Suprapubic skin (tissue), 4 donors: ENCODE measurements around the gene SLC39A12. TPM values are rescaled to one million over a fixed set of nuclear protein-coding genes. Genes with fewer than 3 reads are reported as not detected.
"Not testable (repeated sequence)": the region's sequence is repeated elsewhere in the genome, so short reads cannot be mapped to it uniquely, and the experiment has no call there.

Experiments used
- DNase-seq, 2 donors: peaks; one replicate each; pipeline ENCODE4 v3.0.0-alpha.2; 2019; ENCODE audit warnings: low spot score in 2 of 2
- H3K27ac ChIP-seq: fragments of 200-600 bp; sonication (generic); one replicate; pipeline ENCODE4 v1.5.1; 2019
- H3K27me3 ChIP-seq: fragments of 200-600 bp; sonication (generic); one replicate; pipeline ENCODE4 v1.5.1; 2019
- H3K36me3 ChIP-seq: fragments of 200-600 bp; sonication (generic); one replicate; pipeline ENCODE4 v1.5.1; 2019
- H3K4me1 ChIP-seq: fragments of 200-600 bp; sonication (generic); one replicate; pipeline ENCODE4 v1.5.1; 2019
- H3K4me3 ChIP-seq: fragments of 200-600 bp; sonication (generic); one replicate; pipeline ENCODE4 v1.5.1; 2019; ENCODE audit warnings: mild to moderate bottlenecking
- H3K9me3 ChIP-seq: fragments of 200-600 bp; sonication (generic); one replicate; pipeline ENCODE4 v1.5.1; 2019
- EP300 ChIP-seq: sonication (generic); formaldehyde crosslinking; IDR thresholded peaks from one replicate; pipeline ENCODE4 v1.6.1; 2017; ENCODE audit warnings: antibody characterized with exemption
- POLR2A ChIP-seq, 2 donors: fragments of 450-650 bp; IDR thresholded peaks; one replicate each; pipeline ENCODE4 v1.6.1; 2017; ENCODE audit warnings: antibody characterized with exemption in 2 of 2, mild to moderate bottlenecking in 2 of 2, moderate library complexity in 2 of 2
- POLR2AphosphoS5 ChIP-seq, 3 donors: sonication (generic); formaldehyde crosslinking; IDR thresholded peaks; one replicate each; pipeline ENCODE4 v1.6.1; 2017; ENCODE audit warnings: antibody characterized with exemption in 3 of 3
- WGBS: methylation state at CpG from one replicate; pipeline ENCODE4 v1.1.5; 2018; 5-methylcytosine and 5-hydroxymethylcytosine counted together
- total RNA-seq, 4 donors: library from RNA; depleted of rRNA; stranded (reverse); fragments of >200 nt; gene quantifications; one replicate each; pipeline ENCODE4 v1.1.0, GENCODE V29; 2016
- TF ChIP-seq, protein P1 (sequence below), 2 donors: fragments of 200-600 bp in 1 of 2; fragments of 450-650 bp in 1 of 2; sonication (generic) in 1 of 2; IDR thresholded peaks; one replicate each; pipeline ENCODE4 v1.5.1; 2016 to 2019; ENCODE audit warnings: antibody characterized with exemption in 2 of 2, mild to moderate bottlenecking in 1 of 2, moderate library complexity in 1 of 2

The SLC39A12 gene
- total RNA-seq, 4 donors from 2014 or later, result not detected

DNA sequence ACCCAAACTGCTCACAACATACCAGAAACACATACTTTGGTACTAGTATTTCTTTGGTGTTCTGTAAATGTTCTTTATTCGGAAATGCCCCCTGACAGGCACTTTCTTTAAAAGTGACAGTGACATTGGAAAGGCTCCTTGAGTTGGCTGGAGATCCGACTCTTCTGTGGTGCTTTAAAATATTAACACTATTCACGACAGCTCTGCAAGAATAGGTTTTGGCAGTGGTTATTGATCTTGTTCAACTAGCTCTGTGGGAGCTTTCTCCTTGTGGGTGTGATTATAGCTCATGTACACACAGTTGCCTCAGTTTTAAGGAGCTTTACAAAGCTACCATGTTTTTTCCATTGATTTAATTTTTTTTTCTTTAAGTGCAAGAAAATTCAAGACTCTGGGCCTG lies 30.3 kb upstream of the SLC39A12 start:
- no peaks in the 10 kb centered on the region for H3K4me1 ChIP-seq
- H3K27me3 ChIP-seq, result no peaks in the 10 kb centered on the region
- TF ChIP-seq EP300 (no peak), POLR2A (IDR thresholded peaks at IDR 0.05) (no peak), POLR2AphosphoS5 (IDR thresholded peaks at IDR 0.05) (no peak)
- TF ChIP-seq, protein P1, sequence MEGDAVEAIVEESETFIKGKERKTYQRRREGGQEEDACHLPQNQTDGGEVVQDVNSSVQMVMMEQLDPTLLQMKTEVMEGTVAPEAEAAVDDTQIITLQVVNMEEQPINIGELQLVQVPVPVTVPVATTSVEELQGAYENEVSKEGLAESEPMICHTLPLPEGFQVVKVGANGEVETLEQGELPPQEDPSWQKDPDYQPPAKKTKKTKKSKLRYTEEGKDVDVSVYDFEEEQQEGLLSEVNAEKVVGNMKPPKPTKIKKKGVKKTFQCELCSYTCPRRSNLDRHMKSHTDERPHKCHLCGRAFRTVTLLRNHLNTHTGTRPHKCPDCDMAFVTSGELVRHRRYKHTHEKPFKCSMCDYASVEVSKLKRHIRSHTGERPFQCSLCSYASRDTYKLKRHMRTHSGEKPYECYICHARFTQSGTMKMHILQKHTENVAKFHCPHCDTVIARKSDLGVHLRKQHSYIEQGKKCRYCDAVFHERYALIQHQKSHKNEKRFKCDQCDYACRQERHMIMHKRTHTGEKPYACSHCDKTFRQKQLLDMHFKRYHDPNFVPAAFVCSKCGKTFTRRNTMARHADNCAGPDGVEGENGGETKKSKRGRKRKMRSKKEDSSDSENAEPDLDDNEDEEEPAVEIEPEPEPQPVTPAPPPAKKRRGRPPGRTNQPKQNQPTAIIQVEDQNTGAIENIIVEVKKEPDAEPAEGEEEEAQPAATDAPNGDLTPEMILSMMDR (IDR thresholded peaks at IDR 0.05), result no peak
- no peaks in the 10 kb centered on the region for H3K36me3 ChIP-seq
- H3K27ac ChIP-seq, result no peak overlapping the region
- no peak for DNase-seq
- 78% methylated on average over 3 of the region's 3 CpGs for WGBS
- H3K9me3 ChIP-seq, result no peaks in the 10 kb centered on the region
- H3K4me3 ChIP-seq, result no peak overlapping the region

DNA sequence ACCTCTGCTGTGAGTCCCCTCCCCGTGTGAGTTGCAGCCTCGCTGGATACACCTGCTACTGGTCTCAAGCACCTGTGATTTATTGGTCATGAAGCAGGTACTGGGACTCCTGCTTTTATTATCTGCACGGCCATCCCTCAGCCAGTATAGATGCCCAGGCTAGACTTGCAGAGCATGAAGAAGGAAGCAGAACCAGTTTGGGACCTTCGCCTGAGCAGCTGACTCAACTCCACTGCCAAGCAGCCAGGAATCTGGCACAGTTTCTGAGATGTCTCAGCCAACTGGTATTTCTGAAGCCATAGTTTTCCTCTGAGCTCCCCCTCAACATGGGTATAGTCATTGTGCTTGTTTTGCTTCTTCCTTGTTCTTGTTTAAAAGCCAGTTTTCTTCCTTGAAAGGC lies 28.0 kb upstream of the SLC39A12 start:
- WGBS, result 48% methylated on average over 3 of the region's 4 CpGs
- DNase-seq, result no peak
- no peaks in the 10 kb centered on the region for H3K36me3 ChIP-seq
- no peaks in the 10 kb centered on the region for H3K9me3 ChIP-seq
- TF ChIP-seq, protein P1 (IDR thresholded peaks at IDR 0.05), result no peak
- TF ChIP-seq POLR2A (IDR thresholded peaks at IDR 0.05), result no peak
- TF ChIP-seq EP300, result no peak
- no peak for TF ChIP-seq POLR2AphosphoS5 (IDR thresholded peaks at IDR 0.05)
- H3K4me3 ChIP-seq, result no peak overlapping the region
- H3K4me1 ChIP-seq, result no peaks in the 10 kb centered on the region
- H3K27ac ChIP-seq, result no peak overlapping the region
- H3K27me3 ChIP-seq, result no peaks in the 10 kb centered on the region

DNA sequence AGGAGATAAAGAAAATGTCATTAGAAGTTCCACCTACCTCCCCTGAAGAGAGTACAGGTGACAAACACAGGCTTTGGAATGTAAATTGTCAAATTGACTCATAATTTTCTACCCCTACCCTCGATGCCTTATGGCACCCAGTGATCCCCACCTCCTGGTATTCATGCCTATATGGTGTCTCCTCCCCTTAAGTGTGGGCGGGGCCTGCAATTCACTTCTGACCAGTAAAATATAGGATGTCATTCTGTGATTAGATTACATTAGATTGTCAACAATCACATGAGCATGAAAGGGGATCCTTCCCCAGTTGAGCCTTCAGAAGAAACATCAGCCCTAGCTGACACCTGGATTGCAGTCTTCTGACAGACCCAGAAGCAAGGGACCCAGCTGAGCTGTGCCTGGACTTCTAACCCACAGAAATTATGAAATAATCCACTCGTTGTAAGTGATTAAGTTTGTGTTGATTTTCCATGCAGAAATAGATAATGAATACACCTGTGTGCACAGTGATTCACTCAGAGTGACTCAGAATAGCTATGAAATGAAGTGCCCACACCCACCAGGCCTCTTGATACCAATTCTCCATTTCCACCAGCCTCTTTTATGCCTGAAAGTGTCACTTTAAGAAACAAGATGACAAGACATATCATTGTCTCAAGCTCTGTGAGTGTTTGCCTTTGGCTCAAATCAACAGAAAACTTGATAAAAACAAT lies 8.5 kb upstream of the SLC39A12 start:
- no peaks in the 10 kb centered on the region for H3K36me3 ChIP-seq
- H3K9me3 ChIP-seq, result no peaks in the 10 kb centered on the region
- H3K27me3 ChIP-seq, result no peaks in the 10 kb centered on the region
- no peaks in the 10 kb centered on the region for H3K4me1 ChIP-seq
- no peak for DNase-seq
- TF ChIP-seq EP300 (no peak), POLR2AphosphoS5 (IDR thresholded peaks at IDR 0.05) (no peak), POLR2A (IDR thresholded peaks at IDR 0.05) (no peak)
- TF ChIP-seq, protein P1 (IDR thresholded peaks at IDR 0.05), result no peak
- 62% methylated on average over 3 of the region's 3 CpGs for WGBS
- no peak overlapping the region for H3K27ac ChIP-seq
- no peak overlapping the region for H3K4me3 ChIP-seq

DNA sequence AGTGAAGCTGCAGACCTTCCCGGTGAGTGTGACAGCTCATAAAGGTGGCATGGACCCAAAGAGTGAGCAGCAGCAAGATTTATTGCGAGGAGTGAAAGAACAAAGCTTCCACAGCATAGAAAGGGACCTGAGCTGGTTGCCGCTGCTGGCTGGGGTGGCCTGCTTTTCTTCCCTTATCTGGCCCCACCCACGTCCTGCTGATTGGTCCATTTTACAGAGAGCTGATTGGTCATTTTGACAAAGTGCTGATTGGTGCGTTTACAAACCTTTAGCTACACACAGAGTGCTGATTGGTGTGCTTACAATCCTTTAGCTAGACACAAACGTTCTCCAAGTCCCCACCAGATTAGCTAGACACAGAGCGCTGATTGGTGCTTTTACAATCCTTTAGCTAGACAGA lies 1.4 kb upstream of the SLC39A12 start:
- H3K4me3 ChIP-seq, DNase-seq, H3K27me3 ChIP-seq, H3K4me1 ChIP-seq, H3K36me3 ChIP-seq, H3K27ac ChIP-seq, H3K9me3 ChIP-seq: not testable (repeated sequence)
- 68% methylated on average over 7 of the region's 7 CpGs for WGBS

DNA sequence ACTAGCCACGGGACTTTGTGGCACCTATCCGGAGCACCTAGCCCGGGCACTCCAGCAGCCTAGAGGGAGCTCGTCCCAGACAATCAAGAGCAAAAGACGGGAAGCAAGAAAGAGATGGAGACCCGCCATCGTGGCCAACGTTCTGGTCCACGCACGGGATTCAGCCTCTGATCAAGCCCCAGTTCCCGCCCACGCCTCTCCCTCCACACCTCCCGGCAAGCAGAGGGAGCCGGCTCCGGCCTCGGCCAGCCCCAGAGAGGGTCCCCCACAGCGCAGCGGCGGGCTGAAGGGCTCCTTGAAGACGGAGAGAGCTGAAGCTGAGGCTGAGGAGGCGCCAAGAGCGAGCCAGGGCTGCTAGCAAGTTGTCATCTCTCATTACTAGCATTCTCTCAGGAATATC lies 992 bp upstream of the SLC39A12 start:
- Histone ChIP-seq H3K4me1 (no peaks in the 10 kb centered on the region), H3K9me3 (no peaks in the 10 kb centered on the region), H3K36me3 (no peaks in the 10 kb centered on the region), H3K27me3 (no peaks in the 10 kb centered on the region), H3K4me3 (no peak overlapping the region), H3K27ac (no peak overlapping the region)
- no peak for DNase-seq
- TF ChIP-seq, protein P1 (IDR thresholded peaks at IDR 0.05), result no peak
- no peak for TF ChIP-seq POLR2A (IDR thresholded peaks at IDR 0.05)
- no peak for TF ChIP-seq POLR2AphosphoS5 (IDR thresholded peaks at IDR 0.05)
- no peak for TF ChIP-seq EP300
- 96% methylated on average over 22 of the region's 22 CpGs for WGBS

DNA sequence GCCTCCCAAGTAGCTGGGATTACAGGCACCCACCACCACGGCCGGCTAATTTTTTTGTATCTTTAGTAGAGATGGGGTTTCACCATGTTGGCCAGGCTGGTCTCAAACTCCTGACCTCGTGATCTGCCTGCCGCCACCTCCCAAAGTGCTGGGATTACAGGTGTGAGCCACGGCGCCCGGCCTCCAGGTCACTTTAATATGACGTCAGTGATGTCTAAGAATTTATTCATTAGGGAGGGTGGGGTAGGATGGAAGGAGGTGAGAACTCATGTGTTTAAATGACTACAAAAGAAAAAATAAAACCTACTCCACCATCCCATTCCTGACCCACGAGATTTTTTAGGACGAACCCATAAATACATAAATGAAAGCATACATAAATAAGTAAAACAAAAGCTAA lies 2.7 kb downstream of the SLC39A12 start:
- H3K36me3 ChIP-seq, H3K27me3 ChIP-seq, DNase-seq, H3K9me3 ChIP-seq, H3K4me3 ChIP-seq, H3K27ac ChIP-seq, H3K4me1 ChIP-seq: not testable (repeated sequence)
- 80% methylated on average over 10 of the region's 10 CpGs for WGBS
